Activated CD4-positive, alpha-beta T cell treated with anti-CD3 and anti-CD28 coated beads, Interleukin-2, amount 10 ng/mL, durations not matched to agents 24 days and 14 days (primary cell): ENCODE data around the gene LTBP2. TPM values are rescaled to one million over a fixed set of nuclear protein-coding genes. Genes with fewer than 3 reads are reported as not detected.

Experiments
- DNase-seq: peaks from one replicate; pipeline ENCODE4 v3.0.0; 2022
- H3K27ac Mint-ChIP-seq: one replicate; pipeline ENCODE4 v1.8.0; 2022; ENCODE audit warnings: mild to moderate bottlenecking, mixed read lengths
- H3K27me3 Mint-ChIP-seq: one replicate; pipeline ENCODE4 v1.8.0; 2022; ENCODE audit warnings: mixed read lengths
- H3K36me3 Mint-ChIP-seq: one replicate; pipeline ENCODE4 v1.8.0; 2022; ENCODE audit warnings: low read depth, mild to moderate bottlenecking, mixed read lengths
- H3K4me1 Mint-ChIP-seq: one replicate; pipeline ENCODE4 v1.8.0; 2021; ENCODE audit warnings: mixed read lengths
- H3K4me3 Mint-ChIP-seq: one replicate; pipeline ENCODE4 v1.8.0; 2022; ENCODE audit warnings: mild to moderate bottlenecking, moderate library complexity, mixed read lengths
- H3K9me3 Mint-ChIP-seq: one replicate; pipeline ENCODE4 v1.8.0; 2021; ENCODE audit warnings: mixed read lengths
- intact Hi-C: fragments of 100-400 bp; cut with micrococcal nuclease; formaldehyde crosslinking; loops from one replicate; pipeline ENCODE4 v1.15.1; 2023
- total RNA-seq: library from RNA; stranded (reverse); gene quantifications from 2 replicates; pipeline ENCODE4 v1.2.3, GENCODE V29; 2022

Gene LTBP2
- total RNA-seq, result 0.05 TPM in 1 of 2 replicates, not detected in the other

DNA sequence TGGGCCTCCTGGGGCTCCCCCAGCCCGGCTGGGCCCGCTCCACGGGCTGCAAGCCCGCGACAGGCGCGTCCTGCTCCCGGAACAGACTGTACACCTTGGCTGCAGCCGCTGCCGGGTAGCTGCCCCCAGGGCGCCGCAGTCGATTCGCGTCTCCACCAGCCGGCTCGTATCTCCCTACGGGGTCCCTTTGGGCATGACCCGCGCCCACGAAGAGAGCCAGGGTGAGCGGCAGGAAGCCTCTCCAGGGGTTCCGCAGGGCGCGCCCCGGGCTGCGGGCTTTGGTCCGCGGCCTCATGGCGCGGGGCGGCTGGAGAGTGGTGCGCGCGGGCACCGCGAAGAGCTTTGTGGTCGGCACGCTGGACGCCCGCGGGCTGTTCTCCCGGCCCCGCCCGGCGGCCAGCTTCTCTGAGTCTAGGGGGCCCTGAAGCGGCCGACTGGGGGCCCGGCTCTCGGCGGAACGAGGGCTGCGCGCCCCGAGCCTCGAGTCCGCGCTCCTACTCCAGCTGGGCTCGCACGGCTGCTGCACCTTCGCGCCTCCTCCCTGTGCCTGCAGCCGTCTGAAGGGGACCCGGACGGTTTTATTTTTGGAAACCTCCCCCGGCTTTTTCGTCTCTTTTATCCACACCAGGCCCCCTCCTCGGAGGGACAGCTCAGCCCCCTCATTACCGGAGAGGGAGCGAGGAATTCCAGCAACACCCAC is at the start of gene LTBP2:
Gene LTBP2, minus strand, starts transcription at position 588 of the 700 bp plus-strand sequence. Its CDS starts 293 bp downstream, at position 295.
- intact Hi-C loops, result loop anchor here (5.0 kb wide), 3 partner anchors 101 to 249 kb away; partner anchors contain the start of genes AREL1, FCF1, ISCA2 and NPC2
- H3K36me3 Mint-ChIP-seq, result no peaks in the 10 kb centered on the region
- H3K27me3 Mint-ChIP-seq, result peaks cover 48% of the 10 kb centered on the region
- H3K27ac Mint-ChIP-seq, result no peak within 1 kb of the TSS
- peak; percentile 73 for DNase-seq
- H3K4me1 Mint-ChIP-seq, result peaks cover 24% of the 10 kb centered on the region
- H3K4me3 Mint-ChIP-seq, result peak within 1 kb of the TSS; percentile 79
- no peaks in the 10 kb centered on the region for H3K9me3 Mint-ChIP-seq

DNA sequence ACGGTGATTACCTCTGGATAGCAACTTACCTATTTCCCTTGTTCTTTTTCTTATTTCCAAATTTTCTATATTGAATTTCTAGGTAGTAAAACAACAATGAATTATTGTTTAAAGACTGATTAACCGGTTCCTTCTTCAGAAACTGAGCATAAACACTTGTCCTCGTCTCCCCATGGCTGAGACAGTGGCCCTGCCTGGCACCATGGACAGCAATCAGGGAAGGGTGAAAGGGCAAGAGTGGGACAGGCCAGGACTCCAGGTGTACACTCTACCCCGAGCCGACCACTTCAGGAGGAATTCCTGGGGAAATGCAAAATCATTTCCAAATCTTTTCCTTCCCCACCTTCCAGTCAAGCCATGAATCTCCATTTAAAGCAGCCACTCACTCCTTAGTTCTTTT is 48.8 kb upstream of the LTBP2 start:
- H3K36me3 Mint-ChIP-seq, result peaks cover 43% of the 10 kb centered on the region
- no peak overlapping the region for H3K27ac Mint-ChIP-seq
- no peak for DNase-seq
- no peak overlapping the region for H3K4me3 Mint-ChIP-seq
- no peaks in the 10 kb centered on the region for H3K4me1 Mint-ChIP-seq
- H3K9me3 Mint-ChIP-seq, result no peaks in the 10 kb centered on the region
- intact Hi-C loops, result no loop called here
- H3K27me3 Mint-ChIP-seq, result no peaks in the 10 kb centered on the region

DNA sequence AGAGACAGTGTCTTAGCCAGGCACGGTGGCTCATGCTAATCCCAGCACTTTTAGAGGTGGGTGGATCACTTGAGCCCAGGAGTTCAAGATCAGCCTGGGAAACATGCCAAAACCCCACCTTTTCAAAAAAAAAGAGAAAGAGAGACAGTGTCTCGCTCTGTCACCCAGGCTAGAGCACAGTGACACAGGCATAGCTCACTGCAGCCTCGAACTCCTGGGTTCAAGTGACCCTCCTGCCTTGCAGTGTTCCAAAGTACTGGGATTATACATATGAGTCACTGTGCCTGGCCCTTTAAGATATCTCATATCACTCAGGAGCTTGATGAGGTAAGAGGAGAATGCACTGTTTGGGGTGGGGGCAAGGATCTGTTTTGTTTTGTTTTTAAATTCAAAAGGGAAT is 48.1 kb upstream of the LTBP2 start:
- no peaks in the 10 kb centered on the region for H3K27me3 Mint-ChIP-seq
- intact Hi-C loops, result no loop called here
- no peaks in the 10 kb centered on the region for H3K9me3 Mint-ChIP-seq
- H3K4me3 Mint-ChIP-seq, result no peak overlapping the region
- H3K27ac Mint-ChIP-seq, result no peak overlapping the region
- DNase-seq, result no peak
- no peaks in the 10 kb centered on the region for H3K4me1 Mint-ChIP-seq
- H3K36me3 Mint-ChIP-seq, result peaks cover 38% of the 10 kb centered on the region

DNA sequence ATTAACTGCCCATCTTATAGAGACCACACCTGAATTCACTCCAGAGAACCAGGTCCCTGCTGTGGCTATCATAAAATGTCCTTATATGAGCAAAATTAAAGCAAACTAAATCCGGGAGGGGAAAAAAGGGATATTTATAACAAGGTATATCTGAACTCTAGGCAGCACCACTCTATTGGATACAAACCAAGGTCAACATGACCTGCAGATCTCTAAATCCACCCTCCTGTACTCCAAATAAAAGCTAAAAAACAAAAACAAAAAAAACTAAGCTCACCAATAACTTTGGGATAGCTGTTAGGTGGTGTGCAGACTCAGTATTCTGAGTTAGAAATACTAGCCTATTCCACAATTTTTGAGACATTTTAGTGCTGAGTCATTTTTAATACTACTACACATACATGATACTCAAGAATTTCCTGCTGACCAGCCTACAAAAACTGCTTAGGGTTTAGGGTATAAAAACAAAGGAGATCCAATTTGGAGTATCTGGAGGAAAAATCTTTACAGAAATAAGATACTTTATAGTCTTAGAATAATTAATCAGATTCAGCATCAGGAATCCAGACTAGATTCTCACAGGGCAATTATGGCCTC is 46.6 kb upstream of the LTBP2 start:
- no peak overlapping the region for H3K4me3 Mint-ChIP-seq
- intact Hi-C loops, result no loop called here
- H3K36me3 Mint-ChIP-seq, result peaks cover 38% of the 10 kb centered on the region
- H3K27ac Mint-ChIP-seq, result no peak overlapping the region
- H3K9me3 Mint-ChIP-seq, result no peaks in the 10 kb centered on the region
- H3K27me3 Mint-ChIP-seq, result no peaks in the 10 kb centered on the region
- no peak for DNase-seq
- H3K4me1 Mint-ChIP-seq, result no peaks in the 10 kb centered on the region

DNA sequence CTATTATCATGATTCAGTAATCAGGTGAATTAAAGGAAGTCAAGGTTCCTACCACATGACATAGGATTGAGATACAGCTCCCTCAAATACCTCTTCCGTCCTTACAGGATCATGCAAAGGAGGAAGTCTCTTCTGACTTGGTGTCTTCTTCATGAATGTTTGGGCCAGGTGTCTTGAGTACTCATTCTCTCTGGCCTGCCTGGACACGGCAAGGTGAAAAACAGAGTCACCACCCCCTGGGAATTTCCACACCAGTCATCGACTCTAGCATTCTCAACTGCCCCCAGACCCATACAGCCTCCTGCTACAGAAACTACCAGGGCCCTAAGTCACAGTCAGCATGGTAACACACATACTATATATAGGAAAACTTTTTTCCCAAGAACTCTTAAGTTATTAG is 44.9 kb upstream of the LTBP2 start:
- intact Hi-C loops, result no loop called here
- Mint-ChIP-seq H3K36me3 (peaks cover 28% of the 10 kb centered on the region), H3K27ac (no peak overlapping the region), H3K4me3 (no peak overlapping the region), H3K9me3 (no peaks in the 10 kb centered on the region), H3K27me3 (no peaks in the 10 kb centered on the region), H3K4me1 (no peaks in the 10 kb centered on the region)
- no peak for DNase-seq

DNA sequence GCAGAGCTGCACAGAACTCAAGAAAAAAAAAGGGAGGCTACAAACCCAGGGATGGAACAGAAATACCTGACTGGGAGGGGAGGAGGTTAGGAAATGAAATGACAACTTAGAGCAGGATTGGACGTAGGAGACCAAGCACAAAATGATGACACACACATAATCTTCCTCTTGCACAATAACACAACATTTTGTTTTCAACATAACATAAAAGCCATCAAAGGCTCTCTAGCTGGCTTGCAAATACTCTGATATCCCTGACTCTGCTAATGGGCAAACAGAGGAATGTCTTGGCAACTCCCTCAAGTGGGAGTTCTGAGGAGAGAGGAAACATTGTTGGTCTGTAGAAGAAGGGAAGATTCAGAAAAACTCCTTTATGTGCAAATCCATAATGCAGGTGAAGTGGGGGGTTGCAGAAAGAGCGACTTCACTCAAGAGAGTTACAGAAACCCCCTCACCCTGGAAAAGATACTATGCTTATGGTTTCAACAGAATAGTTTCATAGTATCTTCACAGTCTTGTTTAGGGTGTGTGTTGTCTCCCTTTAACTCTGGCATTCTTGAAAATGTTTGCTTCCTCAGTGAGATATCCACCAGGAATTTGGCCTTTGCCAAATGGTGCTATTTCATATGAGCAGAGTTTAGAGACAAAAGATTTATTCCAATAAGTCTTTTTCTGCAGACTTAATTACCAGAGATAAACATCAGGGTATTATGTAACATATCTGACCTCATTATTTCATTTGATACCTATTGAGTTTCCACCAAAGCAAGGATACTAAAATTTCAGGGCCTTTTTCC is 43.8 kb upstream of the LTBP2 start:
- no peaks in the 10 kb centered on the region for H3K9me3 Mint-ChIP-seq
- no peak overlapping the region for H3K4me3 Mint-ChIP-seq
- H3K4me1 Mint-ChIP-seq, result peaks cover 3% of the 10 kb centered on the region
- peaks cover 21% of the 10 kb centered on the region for H3K36me3 Mint-ChIP-seq
- DNase-seq, result no peak
- H3K27me3 Mint-ChIP-seq, result no peaks in the 10 kb centered on the region
- no peak overlapping the region for H3K27ac Mint-ChIP-seq
- intact Hi-C loops, result no loop called here

DNA sequence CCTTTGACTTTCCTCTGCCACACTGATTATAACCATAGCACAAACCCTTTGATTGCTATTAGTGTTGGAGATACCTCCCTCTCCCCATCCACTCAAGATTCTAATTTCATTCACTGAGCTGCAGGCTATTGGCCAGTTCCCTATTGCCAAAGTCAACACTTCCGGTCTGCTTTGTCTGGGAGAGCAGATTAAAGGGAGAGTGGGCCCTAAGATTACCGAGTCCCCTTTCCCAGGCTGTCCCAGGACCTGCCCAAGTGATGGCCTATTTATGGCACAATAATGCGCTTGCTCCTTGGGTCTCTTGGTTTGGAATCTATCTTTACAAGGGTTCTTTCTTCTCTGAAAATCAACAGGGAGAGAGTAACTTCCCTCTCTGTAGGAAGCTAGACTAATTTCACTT is 42.9 kb upstream of the LTBP2 start:
- intact Hi-C loops, result no loop called here
- H3K27me3 Mint-ChIP-seq, result no peaks in the 10 kb centered on the region
- no peak overlapping the region for H3K4me3 Mint-ChIP-seq
- H3K27ac Mint-ChIP-seq, result no peak overlapping the region
- DNase-seq, result no peak
- no peaks in the 10 kb centered on the region for H3K9me3 Mint-ChIP-seq
- peaks cover 21% of the 10 kb centered on the region for H3K36me3 Mint-ChIP-seq
- peaks cover 3% of the 10 kb centered on the region for H3K4me1 Mint-ChIP-seq

DNA sequence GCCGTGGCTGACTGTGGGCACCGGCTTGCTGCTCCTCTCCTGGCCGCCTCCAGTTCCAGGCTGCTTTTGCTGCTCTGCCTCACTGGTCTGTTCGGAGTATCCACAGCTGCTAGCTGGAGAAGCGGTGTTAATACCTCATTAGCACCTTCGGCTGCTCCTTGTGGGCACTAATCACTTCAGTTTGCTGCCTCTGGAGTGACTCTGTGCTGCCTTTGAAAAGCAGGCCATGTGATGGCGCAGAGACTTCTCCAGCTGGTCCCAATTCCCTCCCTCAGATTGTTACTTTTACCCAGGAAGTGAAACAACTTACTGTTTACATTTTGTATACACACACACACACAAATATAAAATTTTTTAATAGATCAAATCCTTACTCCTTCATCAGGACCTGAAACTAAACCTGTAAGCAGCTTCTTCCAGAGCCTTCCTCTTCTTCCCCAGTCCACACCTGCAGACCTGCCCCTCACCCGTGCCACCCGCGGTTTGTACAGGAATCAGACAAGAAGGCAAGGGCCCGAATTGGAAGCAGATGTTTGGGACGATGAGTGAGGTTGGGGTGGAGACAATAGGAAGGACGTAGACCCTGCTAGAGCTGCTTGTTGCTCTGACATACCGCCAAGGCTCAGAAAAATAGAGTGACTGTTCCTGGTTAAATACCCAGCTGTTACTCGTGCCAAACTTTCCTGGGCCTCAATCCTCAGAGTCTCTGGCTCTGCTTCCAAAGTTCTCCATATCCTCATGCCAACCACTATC is 41.5 kb upstream of the LTBP2 start:
- H3K4me1 Mint-ChIP-seq, result peaks cover 3% of the 10 kb centered on the region
- H3K36me3 Mint-ChIP-seq, result peaks cover 16% of the 10 kb centered on the region
- H3K27me3 Mint-ChIP-seq, result no peaks in the 10 kb centered on the region
- intact Hi-C loops, result no loop called here
- DNase-seq, result no peak
- H3K4me3 Mint-ChIP-seq, result no peak overlapping the region
- no peaks in the 10 kb centered on the region for H3K9me3 Mint-ChIP-seq
- no peak overlapping the region for H3K27ac Mint-ChIP-seq

DNA sequence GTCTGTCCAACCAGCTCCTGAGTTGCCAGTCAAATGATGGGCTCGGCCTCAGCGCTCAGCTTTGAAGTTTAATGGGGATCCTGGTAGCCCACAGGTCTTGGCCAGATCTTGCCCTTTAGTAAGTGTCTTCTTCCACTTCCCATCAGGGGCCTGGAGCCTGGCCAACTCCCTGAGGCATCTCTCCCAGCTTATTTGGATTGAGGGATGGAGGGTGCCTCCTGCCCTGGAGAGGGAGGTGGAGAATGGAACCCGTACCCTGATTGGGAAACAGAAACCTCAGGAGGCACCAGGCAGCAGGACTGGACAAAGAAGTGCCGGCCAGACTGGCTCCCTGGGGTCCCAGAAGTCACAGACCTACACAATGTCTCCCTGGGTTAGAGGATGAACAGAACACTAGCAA is 40.5 kb upstream of the LTBP2 start:
- intact Hi-C loops, result no loop called here
- H3K36me3 Mint-ChIP-seq, result peaks cover 16% of the 10 kb centered on the region
- H3K27me3 Mint-ChIP-seq, result no peaks in the 10 kb centered on the region
- H3K27ac Mint-ChIP-seq, result no peak overlapping the region
- H3K4me1 Mint-ChIP-seq, result peaks cover 3% of the 10 kb centered on the region
- no peak for DNase-seq
- H3K9me3 Mint-ChIP-seq, result no peaks in the 10 kb centered on the region
- no peak overlapping the region for H3K4me3 Mint-ChIP-seq

DNA sequence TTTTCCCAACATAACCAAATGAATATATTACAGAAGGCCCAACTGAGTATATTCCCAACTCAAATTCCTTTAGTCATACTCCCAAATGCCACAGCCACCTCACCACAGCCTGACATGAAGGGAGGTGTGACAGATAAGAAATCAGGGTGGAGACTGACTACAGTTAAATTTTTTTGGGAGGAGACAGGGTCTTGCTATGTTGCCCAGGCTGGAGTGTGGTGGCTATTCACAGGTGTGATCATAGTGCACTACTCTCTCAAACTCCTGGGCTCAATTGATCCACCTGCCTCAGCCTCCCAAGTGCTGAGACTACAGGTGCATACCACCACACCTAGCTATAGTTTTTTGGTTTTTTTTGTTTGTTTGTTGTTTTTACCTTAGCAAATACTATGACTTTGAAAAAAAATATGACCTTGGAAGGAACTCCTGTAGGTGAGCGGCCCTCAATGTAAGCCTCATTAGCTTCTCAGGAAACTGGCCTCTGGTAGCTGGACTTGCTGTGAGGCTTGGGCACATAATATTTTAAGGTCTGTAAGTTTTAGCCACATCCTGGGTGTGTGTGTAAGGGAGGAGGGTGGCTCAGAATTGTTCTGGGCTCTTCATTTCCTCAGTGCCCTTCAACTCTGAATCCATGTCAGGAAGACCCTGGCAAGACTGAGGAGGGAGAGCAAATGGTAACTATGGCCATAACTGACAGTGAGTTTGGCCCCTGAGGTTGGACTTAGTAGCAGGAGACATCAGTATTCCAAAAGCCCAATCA is 39.1 kb upstream of the LTBP2 start:
- Mint-ChIP-seq H3K9me3 (no peaks in the 10 kb centered on the region), H3K4me3 (no peak overlapping the region), H3K27me3 (peaks cover 1% of the 10 kb centered on the region), H3K4me1 (peaks cover 3% of the 10 kb centered on the region), H3K27ac (no peak overlapping the region), H3K36me3 (peaks cover 6% of the 10 kb centered on the region)
- intact Hi-C loops, result no loop called here
- no peak for DNase-seq

DNA sequence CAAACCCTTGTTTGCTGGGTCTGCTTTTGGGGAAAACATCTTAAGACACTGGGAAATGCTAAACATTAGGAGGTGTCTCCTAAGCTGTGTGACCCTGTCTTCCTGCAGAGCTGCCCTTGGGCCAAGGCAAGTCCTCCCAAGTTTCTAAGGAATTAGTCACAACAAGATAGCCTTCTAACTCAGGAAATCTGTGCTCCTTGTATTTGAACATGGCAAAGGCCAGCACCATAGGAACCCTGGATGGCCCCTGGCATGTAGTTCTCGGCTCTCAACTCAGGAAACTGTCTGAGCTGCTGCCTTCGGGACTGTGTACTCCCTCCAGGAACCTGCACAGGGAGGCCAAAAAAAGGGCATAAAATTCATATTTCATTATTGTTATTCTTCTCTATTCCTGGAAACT is 37.6 kb upstream of the LTBP2 start:
- Mint-ChIP-seq H3K4me3 (no peak overlapping the region), H3K36me3 (peaks cover 6% of the 10 kb centered on the region), H3K9me3 (no peaks in the 10 kb centered on the region), H3K27me3 (peaks cover 5% of the 10 kb centered on the region), H3K4me1 (peaks cover 3% of the 10 kb centered on the region), H3K27ac (no peak overlapping the region)
- intact Hi-C loops, result no loop called here
- DNase-seq, result no peak

DNA sequence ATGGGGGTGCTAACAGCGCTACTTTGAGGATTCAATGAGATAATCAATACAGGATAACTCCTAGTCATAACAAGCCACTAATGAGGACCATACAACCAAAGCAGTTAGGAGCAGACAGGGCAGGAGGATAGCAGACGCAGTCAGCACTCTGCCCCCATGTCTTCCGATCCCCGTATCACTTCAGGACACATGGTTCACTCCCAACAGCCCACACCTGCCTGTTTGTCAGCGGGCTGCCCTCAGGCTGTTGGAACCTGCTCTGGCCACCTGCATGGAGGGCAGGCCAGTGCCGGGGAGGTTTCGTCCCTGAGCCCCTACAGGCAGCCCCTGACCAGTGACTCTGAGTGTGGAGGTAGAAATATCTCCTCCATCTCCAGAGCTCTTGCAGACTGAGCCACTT is 37.1 kb upstream of the LTBP2 start:
- no peak for DNase-seq
- peaks cover 5% of the 10 kb centered on the region for H3K27me3 Mint-ChIP-seq
- intact Hi-C loops, result no loop called here
- peaks cover 3% of the 10 kb centered on the region for H3K4me1 Mint-ChIP-seq
- no peak overlapping the region for H3K27ac Mint-ChIP-seq
- peaks cover 1% of the 10 kb centered on the region for H3K36me3 Mint-ChIP-seq
- no peak overlapping the region for H3K4me3 Mint-ChIP-seq
- H3K9me3 Mint-ChIP-seq, result no peaks in the 10 kb centered on the region

DNA sequence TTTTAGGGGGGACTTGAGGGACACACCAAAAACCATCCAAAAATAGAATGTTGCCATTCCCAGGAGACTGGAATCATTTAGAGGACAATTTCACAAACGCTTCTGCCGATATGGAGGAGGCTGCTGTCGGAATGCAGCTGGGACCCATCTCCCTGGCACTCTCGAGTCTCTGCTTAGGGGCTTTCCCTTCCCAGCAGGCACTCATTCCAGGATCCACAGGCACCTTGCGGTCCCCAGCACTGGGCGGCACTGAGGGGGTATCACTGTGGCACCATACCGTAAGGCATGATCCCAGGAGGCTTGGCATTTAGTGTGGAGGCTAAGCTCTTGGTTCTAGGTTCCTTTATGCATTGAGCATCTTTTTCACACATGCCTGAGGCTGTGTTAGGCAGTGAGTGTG is 36.6 kb upstream of the LTBP2 start:
- no peak for DNase-seq
- intact Hi-C loops, result no loop called here
- H3K4me1 Mint-ChIP-seq, result peaks cover 3% of the 10 kb centered on the region
- H3K9me3 Mint-ChIP-seq, result no peaks in the 10 kb centered on the region
- peaks cover 5% of the 10 kb centered on the region for H3K27me3 Mint-ChIP-seq
- H3K4me3 Mint-ChIP-seq, result no peak overlapping the region
- no peaks in the 10 kb centered on the region for H3K36me3 Mint-ChIP-seq
- H3K27ac Mint-ChIP-seq, result no peak overlapping the region
